Measurements from ENCODE around the gene ZCWPW1.

DNA sequence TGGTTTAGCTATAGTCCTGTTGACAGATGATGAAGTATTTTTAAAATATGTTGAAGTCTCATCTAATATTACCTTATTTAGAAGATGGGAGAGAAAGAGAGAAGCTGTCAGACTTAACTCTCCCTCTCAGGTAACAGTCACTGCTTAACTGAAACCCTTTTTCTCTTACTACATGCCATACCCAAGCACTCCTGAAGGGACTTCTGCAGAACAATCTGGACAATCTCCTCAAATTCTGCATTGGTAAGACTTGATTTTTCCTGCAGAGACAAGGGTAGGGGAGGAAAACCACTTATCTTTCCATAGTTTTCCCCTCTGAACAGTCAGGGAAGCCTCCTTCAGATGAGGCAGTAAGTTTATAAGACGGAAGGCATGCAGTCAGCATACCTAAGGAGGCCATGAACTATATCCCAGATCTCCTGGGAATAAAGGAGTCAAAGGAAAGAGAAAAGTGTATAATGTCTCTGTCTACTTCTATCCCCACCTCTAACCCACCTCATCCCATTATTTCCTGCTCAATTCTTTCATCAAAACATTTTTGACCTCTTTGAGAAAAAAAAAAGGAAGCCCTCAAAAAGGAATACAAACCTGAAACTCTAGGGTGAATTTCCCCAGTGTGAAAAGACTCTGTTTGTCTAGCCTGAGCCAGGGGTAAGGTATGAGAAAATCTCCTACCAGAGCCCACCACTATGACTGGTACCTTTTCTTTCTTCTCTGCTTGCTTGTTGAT lies 9.4 kb downstream of the ZCWPW1 start:
- TF ChIP-seq, protein P1, sequence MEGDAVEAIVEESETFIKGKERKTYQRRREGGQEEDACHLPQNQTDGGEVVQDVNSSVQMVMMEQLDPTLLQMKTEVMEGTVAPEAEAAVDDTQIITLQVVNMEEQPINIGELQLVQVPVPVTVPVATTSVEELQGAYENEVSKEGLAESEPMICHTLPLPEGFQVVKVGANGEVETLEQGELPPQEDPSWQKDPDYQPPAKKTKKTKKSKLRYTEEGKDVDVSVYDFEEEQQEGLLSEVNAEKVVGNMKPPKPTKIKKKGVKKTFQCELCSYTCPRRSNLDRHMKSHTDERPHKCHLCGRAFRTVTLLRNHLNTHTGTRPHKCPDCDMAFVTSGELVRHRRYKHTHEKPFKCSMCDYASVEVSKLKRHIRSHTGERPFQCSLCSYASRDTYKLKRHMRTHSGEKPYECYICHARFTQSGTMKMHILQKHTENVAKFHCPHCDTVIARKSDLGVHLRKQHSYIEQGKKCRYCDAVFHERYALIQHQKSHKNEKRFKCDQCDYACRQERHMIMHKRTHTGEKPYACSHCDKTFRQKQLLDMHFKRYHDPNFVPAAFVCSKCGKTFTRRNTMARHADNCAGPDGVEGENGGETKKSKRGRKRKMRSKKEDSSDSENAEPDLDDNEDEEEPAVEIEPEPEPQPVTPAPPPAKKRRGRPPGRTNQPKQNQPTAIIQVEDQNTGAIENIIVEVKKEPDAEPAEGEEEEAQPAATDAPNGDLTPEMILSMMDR (IDR thresholded peaks at IDR 0.05), result no peak
- TF ChIP-seq POLR2A (IDR thresholded peaks at IDR 0.05) (no peak), POLR2AphosphoS5 (IDR thresholded peaks at IDR 0.05) (no peak)

All from prostate gland (tissue), 2 donors.